ENCODE results near the gene SEC61A1.

The SEC61A1 gene

GRCh38 chr3:128079823-128080222 lies 27.6 kb downstream of the SEC61A1 start:
- no peaks in the 10 kb centered on the region for H3K9me3 Mint-ChIP-seq
- peaks cover 19% of the 10 kb centered on the region for H3K4me1 Mint-ChIP-seq (ENCODE audit: low read depth)
- no peak overlapping the region for H3K4me3 Mint-ChIP-seq
- H3K27ac Mint-ChIP-seq = no peak overlapping the region
- no peaks in the 10 kb centered on the region for H3K27me3 Mint-ChIP-seq
- H3K36me3 Mint-ChIP-seq (ENCODE audit: low read depth) = peaks cover 61% of the 10 kb centered on the region

- Mint-ChIP-seq H3K4me3 (no peak overlapping the region), H3K27ac (no peak overlapping the region), H3K27me3 (no peaks in the 10 kb centered on the region), H3K36me3 (ENCODE audit: low read depth) (peaks cover 68% of the 10 kb centered on the region), H3K9me3 (no peaks in the 10 kb centered on the region), H3K4me1 (ENCODE audit: low read depth) (peaks cover 12% of the 10 kb centered on the region)
Measured at GRCh38 chr3:128080323-128081080, 28.3 kb downstream of the SEC61A1 start.

- H3K36me3 Mint-ChIP-seq (ENCODE audit: low read depth) = peaks cover 72% of the 10 kb centered on the region
- H3K4me3 Mint-ChIP-seq = no peak overlapping the region
- no peaks in the 10 kb centered on the region for H3K9me3 Mint-ChIP-seq
- H3K27ac Mint-ChIP-seq = no peak overlapping the region
- H3K27me3 Mint-ChIP-seq = no peaks in the 10 kb centered on the region
- peaks cover 11% of the 10 kb centered on the region for H3K4me1 Mint-ChIP-seq (ENCODE audit: low read depth)
Measured at GRCh38 chr3:128081226-128081625, 29.0 kb downstream of the SEC61A1 start.

- Mint-ChIP-seq H3K36me3 (ENCODE audit: low read depth) (peaks cover 78% of the 10 kb centered on the region), H3K4me1 (ENCODE audit: low read depth) (peaks cover 11% of the 10 kb centered on the region), H3K27ac (no peak overlapping the region), H3K27me3 (no peaks in the 10 kb centered on the region), H3K9me3 (no peaks in the 10 kb centered on the region), H3K4me3 (no peak overlapping the region)
Measured at GRCh38 chr3:128081846-128082245, 29.6 kb downstream of the SEC61A1 start.

GRCh38 chr3:128082546-128082945 lies 30.3 kb downstream of the SEC61A1 start:
- H3K9me3 Mint-ChIP-seq = no peaks in the 10 kb centered on the region
- no peaks in the 10 kb centered on the region for H3K27me3 Mint-ChIP-seq
- H3K4me1 Mint-ChIP-seq (ENCODE audit: low read depth) = peaks cover 8% of the 10 kb centered on the region
- peaks cover 85% of the 10 kb centered on the region for H3K36me3 Mint-ChIP-seq (ENCODE audit: low read depth)
- no peak overlapping the region for H3K27ac Mint-ChIP-seq
- no peak overlapping the region for H3K4me3 Mint-ChIP-seq

- H3K9me3 Mint-ChIP-seq = no peaks in the 10 kb centered on the region
- H3K36me3 Mint-ChIP-seq (ENCODE audit: low read depth) = peaks cover 85% of the 10 kb centered on the region
Measured at GRCh38 chr3:128083396-128083795, 31.2 kb downstream of the SEC61A1 start.

GRCh38 chr3:128083980-128084674 lies 31.9 kb downstream of the SEC61A1 start:
- Mint-ChIP-seq H3K36me3 (ENCODE audit: low read depth) (peaks cover 77% of the 10 kb centered on the region), H3K4me3 (no peak overlapping the region), H3K9me3 (no peaks in the 10 kb centered on the region), H3K4me1 (ENCODE audit: low read depth) (peaks cover 5% of the 10 kb centered on the region), H3K27me3 (no peaks in the 10 kb centered on the region), H3K27ac (no peak overlapping the region)

More at GRCh38 chr3:128083396-128083795, 31.2 kb downstream of the SEC61A1 start:
- H3K27me3 Mint-ChIP-seq = no peaks in the 10 kb centered on the region
- no peak overlapping the region for H3K27ac Mint-ChIP-seq
- H3K4me3 Mint-ChIP-seq = no peak overlapping the region
- peaks cover 5% of the 10 kb centered on the region for H3K4me1 Mint-ChIP-seq (ENCODE audit: low read depth)

GRCh38 chr3:128084675-128085021 lies 32.4 kb downstream of the SEC61A1 start:
- Mint-ChIP-seq H3K27me3 (no peaks in the 10 kb centered on the region), H3K27ac (no peak overlapping the region), H3K9me3 (no peaks in the 10 kb centered on the region), H3K4me1 (ENCODE audit: low read depth) (peaks cover 5% of the 10 kb centered on the region), H3K36me3 (ENCODE audit: low read depth) (peaks cover 72% of the 10 kb centered on the region), H3K4me3 (no peak overlapping the region)

- Mint-ChIP-seq H3K9me3 (no peaks in the 10 kb centered on the region), H3K4me3 (no peak overlapping the region), H3K4me1 (ENCODE audit: low read depth) (no peaks in the 10 kb centered on the region), H3K27me3 (no peaks in the 10 kb centered on the region), H3K36me3 (ENCODE audit: low read depth) (peaks cover 54% of the 10 kb centered on the region), H3K27ac (no peak overlapping the region)
Measured at GRCh38 chr3:128089135-128089534, 36.9 kb downstream of the SEC61A1 start.

GRCh38 chr3:128091586-128091985 lies 39.3 kb downstream of the SEC61A1 start:
- Mint-ChIP-seq H3K36me3 (ENCODE audit: low read depth) (peaks cover 53% of the 10 kb centered on the region), H3K27ac (no peak overlapping the region), H3K4me1 (ENCODE audit: low read depth) (peaks cover 5% of the 10 kb centered on the region), H3K9me3 (no peaks in the 10 kb centered on the region), H3K27me3 (no peaks in the 10 kb centered on the region), H3K4me3 (no peak overlapping the region)

- no peak overlapping the region for H3K4me3 Mint-ChIP-seq
- H3K4me1 Mint-ChIP-seq (ENCODE audit: low read depth) = peaks cover 5% of the 10 kb centered on the region
- peaks cover 62% of the 10 kb centered on the region for H3K36me3 Mint-ChIP-seq (ENCODE audit: low read depth)
- H3K9me3 Mint-ChIP-seq = no peaks in the 10 kb centered on the region
- H3K27ac Mint-ChIP-seq = peak overlapping the region; percentile 61
- no peaks in the 10 kb centered on the region for H3K27me3 Mint-ChIP-seq
Measured at GRCh38 chr3:128094295-128095151, 42.3 kb downstream of the SEC61A1 start.

- H3K4me3 Mint-ChIP-seq = no peak overlapping the region
- H3K27ac Mint-ChIP-seq = peak overlapping the region; percentile 61
- no peaks in the 10 kb centered on the region for H3K9me3 Mint-ChIP-seq
- H3K27me3 Mint-ChIP-seq = no peaks in the 10 kb centered on the region
- peaks cover 67% of the 10 kb centered on the region for H3K36me3 Mint-ChIP-seq (ENCODE audit: low read depth)
- H3K4me1 Mint-ChIP-seq (ENCODE audit: low read depth) = peaks cover 5% of the 10 kb centered on the region
Measured at GRCh38 chr3:128095222-128095703, 43.0 kb downstream of the SEC61A1 start.

GRCh38 chr3:128098234-128098633 lies 46.0 kb downstream of the SEC61A1 start:
- H3K36me3 Mint-ChIP-seq (ENCODE audit: low read depth) = peaks cover 79% of the 10 kb centered on the region
- no peaks in the 10 kb centered on the region for H3K27me3 Mint-ChIP-seq
- H3K4me3 Mint-ChIP-seq = no peak overlapping the region
- H3K27ac Mint-ChIP-seq = no peak overlapping the region
- no peaks in the 10 kb centered on the region for H3K9me3 Mint-ChIP-seq
- peaks cover 5% of the 10 kb centered on the region for H3K4me1 Mint-ChIP-seq (ENCODE audit: low read depth)

GRCh38 chr3:128100161-128100560 lies 47.9 kb downstream of the SEC61A1 start:
- Mint-ChIP-seq H3K4me3 (no peak overlapping the region), H3K36me3 (ENCODE audit: low read depth) (peaks cover 80% of the 10 kb centered on the region)

GRCh38 chr3:128100638-128101037 lies 48.4 kb downstream of the SEC61A1 start:
- no peak overlapping the region for H3K4me3 Mint-ChIP-seq
- no peak overlapping the region for H3K27ac Mint-ChIP-seq
- no peaks in the 10 kb centered on the region for H3K27me3 Mint-ChIP-seq
- no peaks in the 10 kb centered on the region for H3K9me3 Mint-ChIP-seq
- no peaks in the 10 kb centered on the region for H3K4me1 Mint-ChIP-seq (ENCODE audit: low read depth)
- peaks cover 76% of the 10 kb centered on the region for H3K36me3 Mint-ChIP-seq (ENCODE audit: low read depth)

More at GRCh38 chr3:128100161-128100560, 47.9 kb downstream of the SEC61A1 start:
- Mint-ChIP-seq H3K4me1 (ENCODE audit: low read depth) (no peaks in the 10 kb centered on the region), H3K27me3 (no peaks in the 10 kb centered on the region), H3K9me3 (no peaks in the 10 kb centered on the region), H3K27ac (no peak overlapping the region)

Measured in stimulated activated naive CD8-positive, alpha-beta T cell treated with anti-CD3 and anti-CD28 coated beads, Interleukin-15, Interleukin-2, amounts not matched to agents 100 ng/mL and 50 ng/mL, for 24 hours (primary cell).